ENCODE measurements around the gene HM13. TPM values are rescaled to one million over a fixed set of nuclear protein-coding genes. Genes with fewer than 3 reads are reported as not detected.
"Not testable (repeated sequence)": the region's sequence is repeated elsewhere in the genome, so short reads cannot be mapped to it uniquely, and the experiment has no call there.

Gene HM13
- polyA plus RNA-seq, 1 donor = 73.3 TPM

DNA sequence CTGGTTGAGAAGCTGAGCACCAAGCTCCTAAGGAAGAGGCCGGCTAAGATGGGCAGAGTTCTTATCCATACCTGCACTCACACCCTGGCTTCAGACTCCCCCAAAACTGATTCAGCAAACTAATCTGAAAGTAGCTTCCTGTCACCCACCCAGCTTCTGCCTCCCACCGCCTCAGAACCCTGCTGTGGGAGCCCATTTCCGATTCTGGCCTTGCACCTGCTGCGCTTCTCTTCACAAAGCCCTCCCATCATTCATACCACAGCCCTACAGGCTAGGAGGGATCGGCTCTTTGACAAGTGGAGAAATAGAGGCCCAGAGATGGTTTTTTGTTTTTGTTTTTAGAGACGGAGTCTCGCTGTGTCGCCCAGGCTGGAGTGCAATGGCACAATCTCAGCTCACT lies 28.7 kb downstream of the HM13 start:
- DNase-seq (ENCODE audit: low read depth) = no peak

DNA sequence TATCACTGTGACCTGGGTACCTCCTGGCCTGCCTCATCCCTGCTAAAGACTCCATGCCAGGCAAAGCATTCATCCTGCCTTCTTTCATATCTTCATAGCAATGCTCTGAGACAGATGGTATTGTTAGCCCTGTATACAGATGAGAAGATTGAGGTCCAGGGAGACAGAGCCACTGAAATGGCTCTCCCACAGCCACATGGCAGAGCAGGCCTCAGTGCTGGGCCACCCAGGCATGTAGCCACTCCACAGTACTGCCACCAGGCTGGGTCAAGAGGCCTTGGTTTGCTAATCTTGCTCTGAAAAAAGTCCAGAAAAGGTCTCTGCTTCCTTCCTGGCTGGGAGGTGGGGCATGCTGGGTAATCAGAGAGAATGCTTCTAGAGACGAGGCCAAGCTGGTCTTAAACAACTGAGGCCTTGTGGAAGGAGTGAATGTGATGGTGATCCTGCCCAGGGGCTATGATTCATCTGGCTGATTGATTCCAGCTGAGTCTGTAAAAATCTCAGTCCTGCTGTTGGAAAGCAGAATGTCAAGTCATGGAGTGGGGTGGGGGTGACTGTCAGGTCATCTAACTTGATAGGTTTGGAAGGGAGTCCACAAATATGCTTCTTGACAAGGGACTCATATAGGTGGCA lies 29.8 kb downstream of the HM13 start:
- DNase-seq (ENCODE audit: low read depth) = no peak

GRCh38 chr20:31544600-31544999 lies 30.4 kb downstream of the HM13 start:
- no peak for DNase-seq (ENCODE audit: low read depth)

GRCh38 chr20:31545621-31546040 lies 31.4 kb downstream of the HM13 start:
- not testable (repeated sequence) for DNase-seq (ENCODE audit: low read depth)

DNA sequence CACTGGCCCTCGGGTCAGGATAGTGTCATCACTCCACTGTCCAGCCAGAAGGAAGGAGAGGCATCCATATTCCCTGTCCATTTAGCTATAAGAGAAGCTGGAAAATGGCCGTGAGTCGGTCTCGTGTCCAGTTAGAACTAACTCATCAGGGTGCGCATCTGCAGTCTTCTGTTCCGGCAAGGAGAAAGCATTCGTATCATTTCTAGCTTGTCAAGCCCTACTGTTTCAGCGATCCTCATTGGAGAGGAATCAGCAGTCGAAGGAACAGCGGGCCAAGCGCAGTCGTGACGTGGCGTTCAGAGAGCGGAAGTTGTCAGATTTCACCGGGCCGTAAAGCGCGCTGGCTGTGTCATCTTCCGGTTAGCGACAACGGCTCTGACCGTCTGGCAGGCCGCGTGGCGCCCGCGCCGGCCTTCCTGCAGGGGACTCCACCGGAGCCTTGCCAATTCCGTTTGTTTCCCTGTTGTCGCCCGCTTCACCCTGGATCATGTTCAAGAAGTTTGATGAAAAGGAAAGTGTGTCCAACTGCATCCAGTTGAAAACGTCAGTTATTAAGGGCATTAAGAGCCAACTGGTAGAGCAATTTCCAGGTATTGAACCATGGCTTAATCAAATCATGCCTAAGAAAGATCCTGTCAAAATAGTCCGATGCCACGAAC lies 32.9 kb downstream of the HM13 start:
- DNase-seq (ENCODE audit: low read depth) = peak; percentile 77

GRCh38 chr20:31547720-31548298 lies 33.6 kb downstream of the HM13 start:
- DNase-seq (ENCODE audit: low read depth) = no peak

DNA sequence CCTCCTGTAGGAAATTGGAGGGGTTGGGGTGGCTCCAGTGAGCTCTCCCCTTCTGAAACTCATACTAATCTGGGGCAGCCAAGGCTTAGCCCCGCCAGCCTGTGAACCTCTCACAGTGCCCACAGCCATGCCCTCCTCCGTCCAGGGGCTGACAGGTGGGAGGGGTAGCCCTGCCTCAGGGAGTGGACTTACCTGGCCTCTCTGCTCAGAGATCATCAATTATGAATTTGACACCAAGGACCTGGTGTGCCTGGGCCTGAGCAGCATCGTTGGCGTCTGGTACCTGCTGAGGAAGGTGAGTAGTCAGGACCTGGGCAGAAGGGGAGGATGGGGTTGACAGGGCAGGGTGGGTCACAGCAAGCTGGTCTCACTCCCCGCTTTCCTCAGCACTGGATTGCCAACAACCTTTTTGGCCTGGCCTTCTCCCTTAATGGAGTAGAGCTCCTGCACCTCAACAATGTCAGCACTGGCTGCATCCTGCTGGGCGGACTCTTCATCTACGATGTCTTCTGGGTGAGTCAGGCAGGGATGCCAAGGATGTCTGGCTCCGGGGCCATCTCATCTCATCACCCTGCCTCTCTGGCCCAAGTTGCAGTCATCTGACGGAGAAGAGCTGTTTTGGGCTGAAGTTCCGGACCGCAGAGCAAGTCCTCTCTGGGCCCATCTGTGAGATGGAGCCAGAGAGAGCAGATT lies 34.7 kb downstream of the HM13 start:
- DNase-seq (ENCODE audit: low read depth) = no peak

DNA sequence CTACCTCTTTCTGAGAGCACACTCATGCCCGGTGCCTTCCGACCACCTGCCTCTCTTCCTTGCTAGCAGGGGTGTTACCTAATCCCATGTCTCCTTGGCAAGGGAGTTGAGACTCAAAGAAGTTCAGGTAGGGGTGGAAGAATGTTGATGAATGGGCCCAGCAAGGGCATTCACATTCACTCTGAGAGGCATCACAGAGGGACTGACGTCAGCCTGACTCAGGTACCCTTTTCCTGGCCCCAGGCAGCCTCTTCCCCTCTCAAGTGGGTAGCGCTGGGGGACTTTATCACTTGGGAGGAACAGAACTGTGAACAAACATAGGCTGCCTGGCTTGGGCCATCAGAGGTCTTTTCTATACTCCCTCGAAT lies 35.3 kb downstream of the HM13 start:
- DNase-seq (ENCODE audit: low read depth) = no peak

- DNase-seq (ENCODE audit: low read depth) = no peak
Observed at GRCh38 chr20:31550099-31550498, 35.9 kb downstream of the HM13 start.

- no peak for DNase-seq (ENCODE audit: low read depth)
Observed at GRCh38 chr20:31551163-31552081, 37.2 kb downstream of the HM13 start.

DNA sequence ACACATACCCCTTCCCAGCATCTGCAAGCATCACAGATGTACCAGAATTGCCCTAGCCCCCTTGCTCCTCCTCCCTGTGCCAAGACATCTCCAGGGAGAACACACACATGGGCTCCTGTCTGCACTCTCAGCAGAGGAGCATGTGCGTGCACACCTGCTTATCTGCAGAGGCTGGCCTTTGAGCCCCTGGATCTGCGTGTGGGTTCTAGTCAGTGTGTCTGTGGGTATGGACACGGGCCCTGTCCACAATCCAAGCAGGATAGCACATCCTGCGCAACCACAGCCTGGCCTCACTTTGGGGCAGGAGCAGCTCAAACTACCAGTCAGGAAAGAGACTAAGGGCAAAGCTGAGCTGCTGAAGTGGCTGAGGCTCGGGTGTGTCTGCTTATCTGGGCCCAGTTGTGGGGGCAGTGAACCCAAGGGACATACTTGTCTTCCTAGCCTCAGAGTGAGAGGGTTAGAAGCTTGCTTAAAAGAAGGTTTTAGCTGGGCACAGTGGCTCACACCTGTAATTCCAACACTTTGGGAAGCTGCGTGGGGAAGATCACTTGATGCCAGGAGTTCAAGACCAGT lies 41.0 kb downstream of the HM13 start:
- no peak for DNase-seq (ENCODE audit: low read depth)

- no peak for DNase-seq (ENCODE audit: low read depth)
Observed at GRCh38 chr20:31559704-31560093, 45.5 kb downstream of the HM13 start.

DNA sequence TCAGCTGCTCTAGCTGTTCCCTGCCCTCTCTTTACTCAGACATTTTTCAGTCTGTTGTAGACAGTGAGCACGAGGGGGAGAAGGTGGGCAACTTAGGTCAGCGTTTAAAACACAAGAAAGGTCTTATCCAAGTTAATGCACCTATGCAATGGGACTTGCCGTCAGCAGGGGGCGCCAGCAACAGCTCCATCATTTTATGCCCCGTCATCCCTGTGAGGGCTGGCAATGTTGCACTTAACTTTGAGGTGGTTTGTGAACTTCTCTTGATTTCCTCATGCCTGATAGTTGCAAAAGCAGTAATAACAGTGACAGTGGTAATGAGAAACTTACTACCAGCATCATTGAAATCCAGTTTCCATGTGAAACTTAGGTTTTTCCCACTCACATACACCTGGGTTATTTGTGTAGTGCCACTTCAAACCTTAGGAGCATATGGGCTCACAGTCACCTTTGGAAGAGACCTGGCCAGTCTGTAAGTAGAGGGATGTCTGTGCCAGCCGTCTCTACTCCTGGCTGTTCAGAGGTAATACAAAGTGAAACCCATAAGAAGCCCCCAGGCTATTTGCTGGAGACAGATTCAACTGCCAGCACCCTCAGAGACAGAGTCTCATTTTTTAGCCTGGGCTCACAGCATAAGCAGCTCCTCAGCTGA lies 46.0 kb downstream of the HM13 start:
- no peak for DNase-seq (ENCODE audit: low read depth)

- no peak for DNase-seq (ENCODE audit: low read depth)
Observed at GRCh38 chr20:31560746-31561598, 46.7 kb downstream of the HM13 start.

DNA sequence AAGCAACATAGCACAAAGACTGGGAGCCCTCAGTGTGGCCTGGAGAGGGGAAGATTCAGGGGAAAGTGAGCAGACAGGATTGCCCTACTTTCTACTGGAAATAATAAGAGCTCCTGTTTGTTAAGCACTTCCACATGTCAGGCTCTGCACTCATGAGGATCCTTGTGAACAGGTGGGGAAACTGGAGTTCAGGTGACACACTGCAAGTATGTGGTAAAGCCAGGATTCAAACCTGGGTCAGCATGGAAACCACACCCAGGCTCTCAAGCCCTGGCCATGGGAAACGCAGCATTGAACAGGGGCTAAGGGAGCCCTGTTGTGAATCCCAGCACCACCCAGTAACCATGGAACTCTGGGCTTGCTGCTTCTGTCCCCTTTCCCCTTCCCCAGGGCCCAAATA lies 48.0 kb downstream of the HM13 start:
- no peak for DNase-seq (ENCODE audit: low read depth)

DNA sequence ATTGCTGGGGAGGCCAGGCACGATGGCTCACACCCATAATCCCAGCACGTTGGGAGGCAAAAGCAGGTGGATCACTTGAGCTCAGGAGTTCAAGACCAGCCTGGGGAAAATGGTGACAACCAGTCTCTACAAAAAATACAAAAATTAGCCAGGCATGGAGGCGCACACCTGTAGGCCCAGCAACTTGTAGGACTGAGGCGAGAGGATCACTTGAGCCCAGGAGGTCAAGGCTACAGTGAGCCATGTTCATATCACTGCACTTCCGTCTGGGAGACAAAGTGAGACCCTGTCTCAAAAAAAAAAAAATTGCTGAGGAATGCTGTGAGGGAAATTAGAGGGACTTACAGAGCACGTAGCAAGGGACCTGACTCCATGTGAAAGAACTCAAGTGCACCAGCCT lies 50.0 kb downstream of the HM13 start:
- DNase-seq (ENCODE audit: low read depth) = no peak

DNA sequence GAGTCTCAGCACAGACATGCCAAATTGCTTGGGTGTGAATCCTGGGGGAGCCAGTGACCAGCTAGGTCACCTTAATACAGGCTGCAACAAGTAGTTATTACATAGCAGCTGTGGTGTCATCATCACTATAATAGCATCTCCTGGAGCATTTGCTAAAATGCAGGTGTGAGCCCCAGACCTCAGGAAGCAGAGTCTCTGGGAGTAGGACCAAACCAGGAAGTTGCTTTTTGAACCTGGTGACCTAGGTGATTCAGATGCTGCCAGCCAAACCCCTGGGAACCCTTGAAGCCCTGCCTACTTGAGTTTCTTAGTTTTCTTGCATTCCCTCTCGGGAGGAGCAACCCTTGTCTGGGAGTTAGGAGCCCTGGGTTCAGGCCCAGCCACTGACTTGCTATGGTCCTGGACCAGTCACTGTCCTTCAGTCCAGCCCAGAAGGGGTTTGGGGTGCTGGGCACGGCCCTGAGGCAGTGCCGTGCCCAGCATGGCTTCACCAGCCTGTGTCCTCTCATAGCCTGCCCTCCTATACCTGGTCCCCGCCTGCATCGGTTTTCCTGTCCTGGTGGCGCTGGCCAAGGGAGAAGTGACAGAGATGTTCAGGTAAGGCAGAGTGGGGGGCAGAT lies 51.6 kb downstream of the HM13 start:
- DNase-seq (ENCODE audit: low read depth) = no peak

GRCh38 chr20:31566319-31566657 lies 52.0 kb downstream of the HM13 start:
- DNase-seq (ENCODE audit: low read depth) = no peak

DNA sequence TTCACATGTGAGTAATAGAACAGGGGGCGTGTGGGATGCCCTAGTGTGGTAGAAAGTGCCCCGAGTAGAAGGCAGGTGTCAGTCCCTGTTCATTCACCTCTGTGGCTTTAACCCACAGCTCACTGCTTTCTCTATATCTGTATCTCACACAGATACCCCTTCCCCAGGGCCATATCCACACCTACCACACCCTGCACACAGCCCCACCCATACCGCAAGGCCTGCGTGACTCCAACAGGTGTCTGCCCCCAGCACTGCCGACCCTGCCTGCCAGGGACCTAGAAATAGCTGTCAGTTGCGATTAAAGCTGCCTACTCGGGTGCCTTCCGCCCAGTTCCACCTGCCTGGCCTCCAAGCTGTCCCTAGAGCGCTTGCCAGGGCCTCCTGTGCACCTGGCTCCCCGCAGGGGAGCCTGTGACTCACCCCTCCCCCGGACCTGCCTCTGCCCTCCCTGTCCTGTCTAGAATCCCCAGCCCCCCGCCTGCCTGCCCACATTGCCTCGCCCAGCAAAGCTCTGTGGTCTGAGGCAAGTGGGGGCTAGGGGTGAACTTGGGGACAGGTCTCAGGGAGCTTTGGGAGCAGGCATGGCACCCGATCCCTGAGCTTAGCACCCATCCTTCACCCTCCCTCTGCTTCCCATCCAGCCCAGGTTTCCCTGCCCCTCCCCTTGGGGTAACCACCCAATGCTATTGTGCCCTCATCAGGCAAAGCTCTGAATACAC lies 52.6 kb downstream of the HM13 start:
- DNase-seq (ENCODE audit: low read depth) = no peak

Data from forelimb muscle (tissue), 1 donor.